ENCODE data around the gene TMEM53.

Gene TMEM53

DNA sequence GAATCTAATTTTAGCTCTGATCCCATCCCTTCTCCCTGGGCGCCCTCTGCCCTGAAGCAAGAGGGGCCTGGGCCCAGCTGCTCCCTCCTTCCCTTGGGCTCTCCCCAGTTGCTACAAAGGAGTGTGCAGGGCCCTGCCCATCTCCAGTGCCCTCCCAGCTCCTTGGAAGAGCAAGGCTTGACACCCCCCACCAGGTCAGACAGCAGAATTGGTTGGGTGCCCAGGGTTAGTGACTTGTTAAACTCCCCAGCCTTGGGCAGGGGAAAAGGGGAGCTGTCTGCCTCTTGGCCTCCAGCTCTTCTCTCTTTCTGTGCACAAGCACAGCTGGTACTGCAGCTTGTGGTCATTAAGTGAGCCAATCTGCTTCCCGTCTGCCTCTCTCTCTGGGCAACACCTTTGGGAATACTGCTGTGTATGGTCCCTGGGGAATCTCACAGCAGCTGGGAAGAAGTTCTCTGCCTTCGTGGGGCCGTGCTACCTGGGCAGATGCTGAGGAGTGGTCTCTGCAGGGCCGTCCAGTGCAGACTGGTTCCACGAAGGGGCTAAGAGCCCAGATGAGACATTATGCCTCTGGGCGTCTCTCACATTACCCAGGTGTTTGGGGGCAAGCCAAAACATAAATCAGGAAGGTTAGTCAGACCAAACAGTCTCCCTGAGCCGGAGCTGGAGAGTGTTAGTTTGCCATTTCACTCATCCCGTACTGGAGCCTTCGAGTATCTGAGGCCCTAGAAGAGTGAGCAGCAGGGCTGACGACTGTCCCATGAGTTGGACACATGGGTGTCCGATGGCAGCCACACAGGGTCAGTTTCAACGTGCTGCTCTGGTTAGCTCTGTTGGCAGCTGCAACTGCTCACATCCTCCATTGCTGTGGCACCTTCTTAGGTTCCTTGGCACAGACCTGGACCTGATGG lies 37.3 kb downstream of the TMEM53 start:
- no peak for DNase-seq (ENCODE audit: low read depth)
- no peak overlapping the region for H3K4me3 ChIP-seq (replicated peaks; ENCODE audit: low read depth, low read length)
- TF ChIP-seq CTCF (IDR thresholded peaks at IDR 0.05; ENCODE audit: low read length, missing control alignments) = no peak

- H3K4me3 ChIP-seq (replicated peaks; ENCODE audit: low read depth, low read length) = no peak overlapping the region
- no peak for TF ChIP-seq CTCF (IDR thresholded peaks at IDR 0.05; ENCODE audit: low read length, missing control alignments)
- DNase-seq (ENCODE audit: low read depth) = no peak
Observed at GRCh38 chr1:44636083-44636687, 38.1 kb downstream of the TMEM53 start.

DNA sequence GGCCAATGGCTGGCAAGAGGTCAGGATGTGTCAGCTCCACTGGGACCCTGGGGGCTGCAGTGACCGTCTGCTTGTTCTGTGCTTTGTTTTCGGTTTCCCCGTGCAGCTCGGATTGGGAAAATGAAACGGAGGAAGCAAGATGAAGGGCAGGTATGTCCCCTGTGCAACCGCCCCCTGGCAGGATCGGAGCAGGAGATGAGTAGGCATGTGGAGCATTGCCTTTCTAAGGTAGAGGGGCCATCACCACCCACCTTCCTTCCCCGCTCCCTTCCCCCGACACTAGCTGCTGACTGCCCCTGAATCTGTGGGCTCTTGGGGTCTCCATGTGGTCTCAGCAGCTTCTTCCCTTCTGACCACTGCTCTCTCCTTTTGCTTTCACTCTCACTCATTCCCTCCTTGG lies 38.8 kb downstream of the TMEM53 start:
- DNase-seq (ENCODE audit: low read depth) = no peak
- H3K4me3 ChIP-seq (replicated peaks; ENCODE audit: low read depth, low read length) = no peak overlapping the region
- no peak for TF ChIP-seq CTCF (IDR thresholded peaks at IDR 0.05; ENCODE audit: low read length, missing control alignments)

GRCh38 chr1:44634606-44635189 lies 39.6 kb downstream of the TMEM53 start:
- no peak for DNase-seq (ENCODE audit: low read depth)
- no peak overlapping the region for H3K4me3 ChIP-seq (replicated peaks; ENCODE audit: low read depth, low read length)
- no peak for TF ChIP-seq CTCF (IDR thresholded peaks at IDR 0.05; ENCODE audit: low read length, missing control alignments)

DNA sequence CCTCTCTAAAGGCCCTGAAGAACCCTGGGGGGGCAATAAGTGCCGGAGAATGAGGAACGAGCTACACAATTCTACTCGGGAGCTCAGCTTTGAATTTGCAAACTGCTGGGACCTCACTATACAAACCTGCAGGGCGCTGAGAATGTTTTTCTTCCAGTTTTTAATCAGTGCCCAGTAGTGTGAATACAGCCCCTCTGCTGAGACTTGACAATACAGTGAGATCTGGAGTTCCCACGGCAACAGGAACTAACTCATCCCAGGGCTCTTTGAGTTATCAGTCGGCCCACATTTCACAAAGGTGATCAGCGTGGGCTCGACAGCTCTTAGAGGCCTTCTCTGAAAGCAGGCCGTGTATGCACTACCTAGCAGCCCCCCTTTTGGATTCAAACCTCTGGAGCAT lies 41.7 kb downstream of the TMEM53 start:
- peak; percentile 29 for DNase-seq (ENCODE audit: low read depth)
- no peak for TF ChIP-seq CTCF (IDR thresholded peaks at IDR 0.05; ENCODE audit: low read length, missing control alignments)
- H3K4me3 ChIP-seq (replicated peaks; ENCODE audit: low read depth, low read length) = peak overlapping the region; percentile 63

DNA sequence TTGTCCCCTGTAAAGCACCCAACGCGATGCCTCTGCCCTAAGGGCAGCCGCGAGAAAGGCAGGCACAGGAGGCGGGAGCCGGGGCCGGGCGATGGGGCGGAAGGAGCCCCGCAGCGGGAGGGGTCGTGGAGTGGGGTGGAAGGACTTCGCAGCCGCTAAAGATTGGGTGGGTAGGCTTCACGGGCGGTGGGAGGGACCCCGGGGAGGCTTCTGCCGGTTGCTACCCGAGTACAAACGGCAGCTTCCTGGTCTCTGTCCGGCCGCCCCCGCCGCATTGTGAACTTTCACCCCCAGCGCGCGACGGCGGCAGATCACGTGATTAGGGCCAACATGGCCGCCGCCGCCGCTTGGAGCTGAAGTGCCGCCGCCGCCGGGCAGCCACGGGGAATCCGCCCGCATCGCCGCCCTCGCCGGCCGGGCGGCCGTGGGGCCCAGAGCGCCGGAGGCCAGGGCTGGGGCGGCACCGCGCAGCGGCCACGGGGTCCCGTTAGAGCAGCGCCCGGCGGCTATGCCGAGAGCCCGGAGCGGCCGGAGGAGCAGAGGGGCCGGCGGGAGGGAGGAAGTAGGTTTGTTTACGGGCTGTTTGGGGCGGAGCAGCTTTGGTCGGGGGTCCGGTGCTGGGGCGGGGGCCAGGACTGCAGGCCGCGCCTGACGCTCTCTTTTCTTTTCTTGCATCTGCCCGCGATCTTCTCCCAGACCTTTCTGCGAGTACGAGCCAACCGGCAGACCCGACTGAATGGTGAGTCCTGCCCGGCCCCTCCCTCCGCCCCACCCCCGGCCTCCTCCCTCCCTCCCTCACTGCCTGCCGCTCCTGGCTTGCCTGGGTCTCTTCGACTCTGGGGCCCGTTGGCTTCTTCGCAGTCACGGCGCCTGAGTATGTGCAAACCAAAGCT lies 42.4 kb downstream of the TMEM53 start:
- no peak for TF ChIP-seq CTCF (IDR thresholded peaks at IDR 0.05; ENCODE audit: low read length, missing control alignments)
- H3K4me3 ChIP-seq (replicated peaks; ENCODE audit: low read depth, low read length) = peak overlapping the region; percentile 63
- DNase-seq (ENCODE audit: low read depth) = peak; percentile 88

All from fibroblast of pulmonary artery (primary cell).